GM06990 (cell line): ENCODE data around the gene NTSR2.

Experiments
- DNase-seq: peaks from one replicate; pipeline ENCODE4 v3.0.0-alpha.2; 2011; ENCODE audit not compliant: insufficient read length; ENCODE audit errors: extremely low read depth
- H3K27me3 ChIP-seq: replicated peaks from 2 replicates; pipeline ENCODE4 v1.6.0; 2011; ENCODE audit warnings: low read length; ENCODE audit not compliant: control insufficient read depth, insufficient read depth
- H3K36me3 ChIP-seq: 2 replicates; pipeline ENCODE4 v1.5.1; 2011; ENCODE audit warnings: low read length; ENCODE audit not compliant: control insufficient read depth, insufficient read depth
- H3K4me3 ChIP-seq: replicated peaks from 2 replicates; pipeline ENCODE4 v1.5.1; 2011; ENCODE audit warnings: low read depth, mild to moderate bottlenecking, control low read depth, low read length
- TF ChIP-seq, protein P1 (sequence below): IDR thresholded peaks from 2 replicates; pipeline ENCODE4 v1.5.1; 2011; ENCODE audit warnings: low read length, control low read depth, mild to moderate bottlenecking, inconsistent platforms; ENCODE audit not compliant: insufficient read depth, poor library complexity, severe bottlenecking

The NTSR2 gene

DNA sequence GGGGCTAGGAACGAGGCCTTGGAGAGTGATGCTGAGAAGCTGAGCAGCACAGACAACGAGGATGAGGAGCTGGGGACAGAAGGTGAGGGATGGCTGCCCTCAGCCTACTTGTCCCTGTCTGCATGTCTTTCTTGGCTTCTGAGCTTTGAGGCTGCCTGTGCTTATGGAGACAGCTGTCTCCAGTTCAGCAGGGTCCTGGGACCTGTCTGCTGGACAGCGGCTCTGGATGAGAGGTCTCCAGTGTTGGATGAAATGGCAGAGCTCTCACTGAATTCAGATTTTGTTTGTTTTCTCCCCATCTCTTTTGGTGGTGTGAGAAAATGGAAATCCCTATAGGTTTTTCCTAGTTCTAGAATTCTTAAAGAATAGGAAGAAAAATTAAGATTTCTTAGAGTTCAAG is 54.8 kb downstream of the NTSR2 start:
- H3K27me3 ChIP-seq, result no peaks in the 10 kb centered on the region
- no peaks in the 10 kb centered on the region for H3K36me3 ChIP-seq
- no peak overlapping the region for H3K4me3 ChIP-seq
- TF ChIP-seq, protein P1, sequence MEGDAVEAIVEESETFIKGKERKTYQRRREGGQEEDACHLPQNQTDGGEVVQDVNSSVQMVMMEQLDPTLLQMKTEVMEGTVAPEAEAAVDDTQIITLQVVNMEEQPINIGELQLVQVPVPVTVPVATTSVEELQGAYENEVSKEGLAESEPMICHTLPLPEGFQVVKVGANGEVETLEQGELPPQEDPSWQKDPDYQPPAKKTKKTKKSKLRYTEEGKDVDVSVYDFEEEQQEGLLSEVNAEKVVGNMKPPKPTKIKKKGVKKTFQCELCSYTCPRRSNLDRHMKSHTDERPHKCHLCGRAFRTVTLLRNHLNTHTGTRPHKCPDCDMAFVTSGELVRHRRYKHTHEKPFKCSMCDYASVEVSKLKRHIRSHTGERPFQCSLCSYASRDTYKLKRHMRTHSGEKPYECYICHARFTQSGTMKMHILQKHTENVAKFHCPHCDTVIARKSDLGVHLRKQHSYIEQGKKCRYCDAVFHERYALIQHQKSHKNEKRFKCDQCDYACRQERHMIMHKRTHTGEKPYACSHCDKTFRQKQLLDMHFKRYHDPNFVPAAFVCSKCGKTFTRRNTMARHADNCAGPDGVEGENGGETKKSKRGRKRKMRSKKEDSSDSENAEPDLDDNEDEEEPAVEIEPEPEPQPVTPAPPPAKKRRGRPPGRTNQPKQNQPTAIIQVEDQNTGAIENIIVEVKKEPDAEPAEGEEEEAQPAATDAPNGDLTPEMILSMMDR, result no peak
- DNase-seq, result no peak

DNA sequence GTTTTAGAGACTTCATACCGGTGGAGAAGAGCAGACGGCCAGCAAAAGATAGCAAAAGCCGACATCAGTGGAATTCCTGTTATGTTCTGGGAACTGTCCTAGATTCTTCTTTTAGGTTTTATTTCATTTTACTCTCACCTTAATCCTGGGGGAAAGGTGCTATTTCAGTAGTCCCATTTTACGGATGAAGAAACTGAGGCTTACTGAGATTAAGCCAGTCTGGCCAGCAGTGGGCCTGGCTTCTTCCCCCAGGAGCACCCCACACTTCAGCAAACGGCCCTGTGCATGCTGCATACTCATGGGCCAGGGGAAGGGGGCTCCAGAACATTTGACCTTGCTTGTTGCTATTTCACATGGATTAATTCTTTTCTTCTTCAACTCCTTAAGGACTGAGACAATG is 56.7 kb downstream of the NTSR2 start:
- Histone ChIP-seq H3K36me3 (no peaks in the 10 kb centered on the region), H3K27me3 (no peaks in the 10 kb centered on the region), H3K4me3 (no peak overlapping the region)
- no peak for DNase-seq
- TF ChIP-seq, protein P1, result no peak

GRCh38 chr2:11612553-11613215 is 57.3 kb downstream of the NTSR2 start:
- Histone ChIP-seq H3K27me3 (no peaks in the 10 kb centered on the region), H3K4me3 (no peak overlapping the region), H3K36me3 (no peaks in the 10 kb centered on the region)
- DNase-seq, result no peak
- TF ChIP-seq, protein P1, result no peak

DNA sequence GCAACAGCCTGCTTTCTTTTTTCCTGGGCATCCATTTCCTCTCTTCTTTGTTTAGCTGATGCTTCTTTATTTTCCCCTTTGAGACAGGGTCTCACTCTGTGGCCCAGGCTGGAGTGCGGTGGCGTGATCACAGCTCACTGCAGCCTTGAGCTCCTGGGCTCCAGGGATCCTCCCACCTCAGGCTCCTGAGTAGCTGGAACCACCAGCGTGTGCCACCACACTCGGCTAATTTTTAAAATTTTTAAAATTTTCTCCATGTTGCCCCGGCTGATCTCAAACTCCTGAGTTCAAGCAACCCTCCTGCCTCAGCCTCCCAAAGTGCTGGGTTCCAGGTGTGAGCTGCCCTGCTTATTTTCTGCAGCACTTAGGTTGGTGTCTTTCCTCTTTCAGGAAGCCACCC is 58.7 kb downstream of the NTSR2 start:
- TF ChIP-seq, protein P1, result no peak

DNA sequence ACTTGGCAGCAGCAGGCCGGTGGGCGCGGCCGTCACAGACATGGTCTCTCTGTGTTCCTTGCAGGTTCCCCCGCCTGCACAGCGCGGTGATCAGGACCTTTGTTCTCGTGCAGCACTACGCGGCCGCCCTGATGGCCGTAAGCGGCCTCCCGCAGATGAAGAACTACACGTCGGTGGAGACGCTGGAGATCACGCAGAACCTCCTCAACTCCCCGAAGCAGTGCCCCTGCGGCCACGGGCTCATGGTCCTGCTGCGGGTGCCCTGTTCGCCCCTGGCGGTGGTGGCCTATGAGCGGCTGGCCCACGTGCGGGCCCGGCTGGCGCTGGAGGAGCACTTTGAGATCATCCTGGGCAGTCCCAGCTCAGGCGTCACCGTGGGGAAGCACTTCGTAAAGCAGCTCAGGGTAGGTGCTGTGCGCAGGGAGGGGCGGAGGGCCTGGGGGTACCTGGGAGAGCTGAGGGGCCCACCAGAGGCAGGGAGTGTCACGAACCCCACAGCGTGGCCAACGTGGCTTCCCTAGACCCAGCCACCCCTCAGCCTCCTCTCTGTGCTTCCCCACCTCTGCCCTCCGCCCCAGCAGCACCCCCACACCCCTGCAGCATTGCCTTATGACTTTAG is 59.3 kb downstream of the NTSR2 start:
- Histone ChIP-seq H3K4me3 (no peak overlapping the region), H3K36me3 (no peaks in the 10 kb centered on the region), H3K27me3 (no peaks in the 10 kb centered on the region)
- no peak for DNase-seq
- TF ChIP-seq, protein P1, result no peak

More for the DNA sequence above, 58.7 kb downstream of the NTSR2 start:
- H3K27me3 ChIP-seq, result no peaks in the 10 kb centered on the region
- H3K36me3 ChIP-seq, result no peaks in the 10 kb centered on the region
- no peak overlapping the region for H3K4me3 ChIP-seq
- DNase-seq, result no peak
